SK-N-SH (cell line): ENCODE measurements around the gene TMEM163. TPM values are rescaled to one million over a fixed set of nuclear protein-coding genes. Genes with fewer than 3 reads are reported as not detected.

Experiments used
- CTCF ChIA-PET: fragments of 300-600, 350-600 bp; formaldehyde crosslinking; extraction: SDS; loops from one replicate; lab custom pipeline; 2021; lab: Yijun Ruan, JAX
- POLR2A ChIA-PET: fragments of 350-600 bp; sonication (Branson Sonifier 250); formaldehyde crosslinking; extraction: SDS; loops from one replicate; lab custom pipeline; 2020; ENCODE audit warnings: antibody characterized with exemption, inconsistent platforms; lab: Yijun Ruan, JAX
- DNase-seq: peaks from one replicate; pipeline ENCODE4 v3.0.0; 2012
- H2AFZ ChIP-seq: fragments of 200-600 bp; sonication (generic); 2 replicates; pipeline ENCODE4 v1.8.1; 2016; ENCODE audit warnings: antibody characterized with exemption, mild to moderate bottlenecking, low read depth
- H3F3A ChIP-seq: fragments of 200-600 bp; sonication (generic); replicated peaks from 2 replicates; pipeline ENCODE3; 2016; ENCODE audit warnings: antibody characterized with exemption, mild to moderate bottlenecking; ENCODE audit not compliant: insufficient read depth
- H3K27ac ChIP-seq, 2 experiments: fragments of 200-500 bp in 1 of 2; fragments of 200-600 bp in 1 of 2; sonication (Bioruptor generic) in 1 of 2; sonication (generic), shearing (Covaris generic) in 1 of 2; 2 replicates each; pipeline versions ENCODE4 v1.5.1 to v1.6.1; 2014 to 2016; ENCODE audit warnings: low read depth in 2 of 2, inconsistent platforms in 1 of 2, low read length in 1 of 2, mild to moderate bottlenecking in 1 of 2, mixed read lengths in 1 of 2
- H3K27me3 ChIP-seq: fragments of 200-600 bp; sonication (generic), shearing (Covaris generic); 2 replicates; pipeline ENCODE4 v1.6.1; 2016; ENCODE audit warnings: mixed run types; ENCODE audit not compliant: insufficient read depth
- H3K36me3 ChIP-seq, 2 experiments: fragments of 200-500 bp in 1 of 2; fragments of 200-600 bp in 1 of 2; sonication (Bioruptor generic) in 1 of 2; sonication (generic) in 1 of 2; replicated peaks in 1 of 2; 2 replicates each; pipeline versions ENCODE3 to v1.5.1; 2014 to 2016; ENCODE audit warnings: low read length in 1 of 2, mild to moderate bottlenecking in 1 of 2; ENCODE audit not compliant: insufficient read depth in 2 of 2, control insufficient read depth in 1 of 2
- H3K4me1 ChIP-seq, 2 experiments: fragments of 200-500 bp in 1 of 2; fragments of 200-600 bp in 1 of 2; sonication (Bioruptor generic) in 1 of 2; sonication (generic), shearing (Covaris generic) in 1 of 2; 2 replicates each; pipeline versions ENCODE4 v1.5.1 to v1.6.1; 2014 to 2016; ENCODE audit warnings: low read depth in 1 of 2, low read length in 1 of 2, mixed run types in 1 of 2; ENCODE audit not compliant: insufficient read depth in 2 of 2, control insufficient read depth in 1 of 2
- H3K4me2 ChIP-seq: fragments of 200-600 bp; sonication (generic), shearing (Covaris generic); 2 replicates; pipeline ENCODE4 v1.6.1; 2017; ENCODE audit warnings: mixed run types
- H3K4me3 ChIP-seq, 2 experiments: fragments of 200-500 bp in 1 of 2; fragments of 200-600 bp in 1 of 2; sonication (Bioruptor generic) in 1 of 2; sonication (generic), shearing (Covaris generic) in 1 of 2; 2 replicates each; pipeline versions ENCODE4 v1.5.1 to v1.8.1; 2014 to 2016; ENCODE audit warnings: low read depth in 2 of 2, inconsistent platforms in 1 of 2, low read length in 1 of 2, mild to moderate bottlenecking in 1 of 2, mixed read lengths in 1 of 2, moderate library complexity in 1 of 2
- H3K79me2 ChIP-seq: fragments of 200-600 bp; sonication (generic); 2 replicates; pipeline ENCODE4 v1.8.1; 2017; ENCODE audit warnings: mild to moderate bottlenecking; ENCODE audit not compliant: insufficient read depth
- H3K9ac ChIP-seq: fragments of 200-600 bp; sonication (generic); 2 replicates; pipeline ENCODE4 v1.6.1; 2017; ENCODE audit warnings: mixed run types
- H3K9me2 ChIP-seq: fragments of 200-600 bp; sonication (generic); 2 replicates; pipeline ENCODE4 v1.6.1; 2017; ENCODE audit warnings: mixed run types
- H3K9me3 ChIP-seq: fragments of 200-600 bp; sonication (generic); 2 replicates; pipeline ENCODE4 v1.6.1; 2017; ENCODE audit warnings: mixed run types, mild to moderate bottlenecking, moderate library complexity
- H4K20me1 ChIP-seq: fragments of 200-600 bp; sonication (generic); 2 replicates; pipeline ENCODE4 v1.6.1; 2017; ENCODE audit warnings: mild to moderate bottlenecking, mixed run types; ENCODE audit not compliant: insufficient read depth
- CHD2 ChIP-seq: fragments of 150-350 bp; IDR thresholded peaks from 2 replicates; pipeline ENCODE4 v1.6.1; 2018; ENCODE audit warnings: low read length; ENCODE audit not compliant: partially characterized antibody
- EZH2phosphoT487 ChIP-seq: fragments of 200-600 bp; sonication (generic); IDR thresholded peaks from 2 replicates; pipeline ENCODE4 v1.6.1; 2017; ENCODE audit warnings: low read depth, mixed run types, mild to moderate bottlenecking, antibody characterized with exemption, moderate library complexity, borderline replicate concordance
- FOSL2 ChIP-seq: IDR thresholded peaks from 2 replicates; pipeline ENCODE4 v1.4.0; 2012; ENCODE audit warnings: low read depth, mild to moderate bottlenecking, moderate library complexity, borderline replicate concordance
- FOXJ3 ChIP-seq: sonication (generic); formaldehyde crosslinking; IDR thresholded peaks from 2 replicates; pipeline ENCODE4 v1.5.1; 2020; ENCODE audit warnings: mild to moderate bottlenecking, missing genetic modification reagents
- FOXM1 ChIP-seq: IDR thresholded peaks from 2 replicates; pipeline ENCODE4 v1.4.0; 2012; ENCODE audit warnings: low read depth, mild to moderate bottlenecking
- GATA2 ChIP-seq: sonication (generic); formaldehyde crosslinking; IDR thresholded peaks from 2 replicates; pipeline ENCODE4 v1.5.0; 2020; ENCODE audit warnings: mild to moderate bottlenecking, missing genetic modification reagents
- JUND ChIP-seq: IDR thresholded peaks from 2 replicates; pipeline ENCODE4 v1.4.0; 2012
- MXI1 ChIP-seq: IDR thresholded peaks from 2 replicates; pipeline ENCODE4 v1.6.1; 2012; ENCODE audit warnings: mild to moderate bottlenecking, low read depth, low read length, improper control_type of control experiment
- NFIC ChIP-seq: IDR thresholded peaks from 2 replicates; pipeline ENCODE4 v1.4.0; 2012; ENCODE audit warnings: borderline replicate concordance
- NRF1 ChIP-seq: IDR thresholded peaks from 2 replicates; pipeline ENCODE4 v1.6.1; 2012; ENCODE audit warnings: low read depth, mild to moderate bottlenecking, low read length
- POLR2AphosphoS5 ChIP-seq: IDR thresholded peaks from 2 replicates; pipeline ENCODE4 v1.6.1; 2012; ENCODE audit warnings: low read depth, low read length
- RCOR1 ChIP-seq: fragments of 150-350 bp; IDR thresholded peaks from 2 replicates; pipeline ENCODE4 v1.6.1; 2017; ENCODE audit warnings: antibody characterized with exemption, low read length
- RFX5 ChIP-seq: IDR thresholded peaks from 2 replicates; pipeline ENCODE4 v1.6.1; 2012; ENCODE audit warnings: mild to moderate bottlenecking, improper control_type of control experiment, low read length
- RXRA ChIP-seq: IDR thresholded peaks from 2 replicates; pipeline ENCODE4 v1.4.0; 2012; ENCODE audit warnings: low read depth, mild to moderate bottlenecking, borderline replicate concordance
- SIN3A ChIP-seq: IDR thresholded peaks from 2 replicates; pipeline ENCODE4 v1.6.1; 2012; ENCODE audit warnings: low read depth, mild to moderate bottlenecking, low read length, moderate library complexity, borderline replicate concordance
- SMC3 ChIP-seq: IDR thresholded peaks from 2 replicates; pipeline ENCODE4 v1.6.1; 2012; ENCODE audit warnings: low read depth, low read length, improper control_type of control experiment
- TAF1 ChIP-seq: IDR thresholded peaks from 2 replicates; pipeline ENCODE4 v1.6.1; 2012; ENCODE audit warnings: low read depth, mild to moderate bottlenecking, low read length, moderate library complexity, borderline replicate concordance
- TCF12 ChIP-seq: IDR thresholded peaks from 2 replicates; pipeline ENCODE4 v1.4.0; 2012
- USF2 ChIP-seq: fragments of 150-350 bp; IDR thresholded peaks from 2 replicates; pipeline ENCODE4 v1.6.1; 2017; ENCODE audit warnings: antibody characterized with exemption, low read length, low read depth, borderline replicate concordance
- WGBS: methylation state at CpG from one replicate; pipeline ENCODE4 v1.1.6; 2017; ENCODE audit warnings: low lambda C conversion rate; 5-methylcytosine and 5-hydroxymethylcytosine counted together
- polyA plus RNA-seq, 3 experiments: library from polyadenylated mRNA; depleted of rRNA; stranded (reverse); fragments of >200 nt; gene quantifications; 2 replicates each; pipeline ENCODE4 v1.2.3, GENCODE V29; 2012
- TF ChIP-seq, protein P1 (sequence below): fragments of 150-350 bp; IDR thresholded peaks from 2 replicates; pipeline ENCODE4 v1.6.1; 2016; ENCODE audit warnings: mild to moderate bottlenecking, low read depth, low read length
- TF ChIP-seq, protein P2 (sequence below): IDR thresholded peaks from 2 replicates; pipeline ENCODE4; 2012

The TMEM163 gene
- polyA plus RNA-seq, 1 of the 3 experiments (the other 2 are of a cell fraction), result not detected

DNA sequence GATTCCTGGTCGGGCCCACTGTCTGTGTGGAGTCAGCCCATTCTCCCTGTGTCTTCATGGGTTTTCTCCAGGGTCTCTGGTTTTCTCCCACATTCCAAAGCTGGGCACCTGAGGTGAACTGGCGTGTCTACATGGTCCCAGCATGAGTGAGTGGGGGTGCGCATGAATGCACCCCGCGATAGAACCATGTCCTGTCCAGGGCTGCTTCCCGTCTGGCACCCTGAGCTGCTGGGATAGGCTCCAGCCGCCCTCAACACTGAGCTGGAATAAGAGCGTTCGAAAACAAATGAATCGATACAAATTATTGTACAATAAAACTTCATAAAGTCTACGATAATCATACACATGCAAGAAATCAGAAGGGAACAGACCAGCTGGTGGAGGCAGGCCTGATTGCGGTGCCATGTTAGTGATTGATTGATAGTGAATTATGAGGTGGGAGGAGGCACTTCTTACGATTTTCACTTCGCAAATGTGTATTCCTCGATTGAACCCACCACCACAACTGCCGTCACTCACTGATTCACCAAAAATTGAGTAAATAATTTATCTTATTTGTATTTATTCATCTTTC lies 278.4 kb downstream of the TMEM163 start:
- Histone ChIP-seq H3K4me2 (no peak overlapping the region), H3K27ac (no peak overlapping the region), H3K9ac (no peak overlapping the region), H3K36me3 (peaks cover 0 to 3% of the 10 kb centered on the region in 2 experiments), H3K4me1 (peaks cover 0 to 5% of the 10 kb centered on the region in 2 experiments; a peak in 1 of 4 replicates), H3F3A (no peaks in the 10 kb centered on the region), H3K9me2 (no peaks in the 10 kb centered on the region), H3K79me2 (no peaks in the 10 kb centered on the region), H4K20me1 (no peaks in the 10 kb centered on the region), H3K4me3 (no peak overlapping the region), H2AFZ (no peak overlapping the region), H3K27me3 (no peaks in the 10 kb centered on the region)
- 95% methylated on average over 16 of the region's 16 CpGs for WGBS
- DNase-seq, result no peak
- POLR2A ChIA-PET, result no interaction called here
- CTCF ChIA-PET, result interaction anchor here (1.8 to 4.2 kb wide), 4 partner anchors 10 to 556 kb away, joined by 5 to 33 read pairs (median 6); no protein-coding TSS in a partner anchor
- TF ChIP-seq RXRA (no peak), POLR2AphosphoS5 (no peak), EZH2phosphoT487 (no peak), GATA2 (no peak), SMC3 (no peak)
- TF ChIP-seq, all 33 proteins: peak for 0
- no peaks in the 10 kb centered on the region for H3K9me3 ChIP-seq

DNA sequence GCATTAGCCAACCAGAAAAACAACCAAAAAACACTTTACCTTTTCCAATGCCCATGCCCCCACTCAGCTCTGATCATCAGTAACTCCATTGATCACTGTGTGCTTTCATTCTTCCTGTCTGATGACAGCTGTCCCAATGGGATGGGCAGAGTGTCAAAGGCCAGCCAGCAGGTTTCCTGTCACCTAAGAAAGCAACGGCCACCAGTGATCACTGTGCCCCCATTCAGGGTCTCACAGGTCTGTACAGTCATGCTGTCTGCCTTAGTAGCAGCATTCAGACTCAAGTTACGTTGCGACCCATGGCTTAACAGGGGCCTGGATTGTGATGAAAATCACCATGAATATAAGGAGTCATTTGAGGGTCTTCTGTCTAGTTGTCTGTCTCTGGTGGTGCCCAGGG lies 280.4 kb downstream of the TMEM163 start:
- H3K4me1 ChIP-seq, result no peaks in the 10 kb centered on the region
- ChIA-PET CTCF (interaction anchor here (0.8 to 2.6 kb wide), 5 partner anchors 10 to 554 kb away, joined by 3 to 7 read pairs (median 3); no protein-coding TSS in a partner anchor), POLR2A (no interaction called here)
- H3K27ac ChIP-seq, result no peak overlapping the region
- no peak overlapping the region for H3K4me3 ChIP-seq
- TF ChIP-seq NFIC, result no peak
- TF ChIP-seq TCF12, result no peak
- TF ChIP-seq SMC3, result no peak
- no peak overlapping the region for H2AFZ ChIP-seq
- DNase-seq, result no peak
- H3K79me2 ChIP-seq, result no peaks in the 10 kb centered on the region
- H3K9me2 ChIP-seq, result no peaks in the 10 kb centered on the region
- no peak overlapping the region for H3K9ac ChIP-seq
- no peaks in the 10 kb centered on the region for H3K9me3 ChIP-seq
- H3F3A ChIP-seq, result no peaks in the 10 kb centered on the region
- 94% methylated on average over 2 of the region's 3 CpGs for WGBS
- H3K36me3 ChIP-seq, result peaks cover 2 to 3% of the 10 kb centered on the region in 2 experiments
- H3K4me2 ChIP-seq, result no peak overlapping the region
- no peaks in the 10 kb centered on the region for H4K20me1 ChIP-seq
- H3K27me3 ChIP-seq, result no peaks in the 10 kb centered on the region

- no peak for DNase-seq
- no peak overlapping the region for H3K27ac ChIP-seq
- no peaks in the 10 kb centered on the region for H4K20me1 ChIP-seq
- WGBS, result 97% methylated on average over 7 of the region's 7 CpGs
- POLR2A ChIA-PET, result no interaction called here
- H2AFZ ChIP-seq, result no peak overlapping the region
- no peaks in the 10 kb centered on the region for H3K27me3 ChIP-seq
- no peak overlapping the region for H3K4me2 ChIP-seq
- peaks cover 2 to 3% of the 10 kb centered on the region in 2 experiments for H3K36me3 ChIP-seq
- H3K9me2 ChIP-seq, result no peaks in the 10 kb centered on the region
- H3K9me3 ChIP-seq, result no peaks in the 10 kb centered on the region
- H3F3A ChIP-seq, result peaks cover 6% of the 10 kb centered on the region
- H3K79me2 ChIP-seq, result no peaks in the 10 kb centered on the region
- CTCF ChIA-PET, result interaction anchor here (0.5 to 2.7 kb wide), 4 partner anchors 8 to 550 kb away, joined by 3 to 22 read pairs (median 5); no protein-coding TSS in a partner anchor
- H3K9ac ChIP-seq, result no peak overlapping the region
- H3K4me1 ChIP-seq, result peaks cover 0 to 10% of the 10 kb centered on the region in 2 experiments; a peak in 2 of 4 replicates
- no peak overlapping the region for H3K4me3 ChIP-seq
- TF ChIP-seq MXI1 (no peak), FOXM1 (no peak), TAF1 (no peak), JUND (no peak), FOSL2 (no peak), FOXJ3 (no peak), SIN3A (no peak), NRF1 (no peak), RFX5 (no peak), RCOR1 (no peak), USF2 (no peak), CHD2 (no peak)
- TF ChIP-seq, protein P1, sequence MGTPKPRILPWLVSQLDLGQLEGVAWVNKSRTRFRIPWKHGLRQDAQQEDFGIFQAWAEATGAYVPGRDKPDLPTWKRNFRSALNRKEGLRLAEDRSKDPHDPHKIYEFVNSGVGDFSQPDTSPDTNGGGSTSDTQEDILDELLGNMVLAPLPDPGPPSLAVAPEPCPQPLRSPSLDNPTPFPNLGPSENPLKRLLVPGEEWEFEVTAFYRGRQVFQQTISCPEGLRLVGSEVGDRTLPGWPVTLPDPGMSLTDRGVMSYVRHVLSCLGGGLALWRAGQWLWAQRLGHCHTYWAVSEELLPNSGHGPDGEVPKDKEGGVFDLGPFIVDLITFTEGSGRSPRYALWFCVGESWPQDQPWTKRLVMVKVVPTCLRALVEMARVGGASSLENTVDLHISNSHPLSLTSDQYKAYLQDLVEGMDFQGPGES, result no peak
- TF ChIP-seq, protein P2, sequence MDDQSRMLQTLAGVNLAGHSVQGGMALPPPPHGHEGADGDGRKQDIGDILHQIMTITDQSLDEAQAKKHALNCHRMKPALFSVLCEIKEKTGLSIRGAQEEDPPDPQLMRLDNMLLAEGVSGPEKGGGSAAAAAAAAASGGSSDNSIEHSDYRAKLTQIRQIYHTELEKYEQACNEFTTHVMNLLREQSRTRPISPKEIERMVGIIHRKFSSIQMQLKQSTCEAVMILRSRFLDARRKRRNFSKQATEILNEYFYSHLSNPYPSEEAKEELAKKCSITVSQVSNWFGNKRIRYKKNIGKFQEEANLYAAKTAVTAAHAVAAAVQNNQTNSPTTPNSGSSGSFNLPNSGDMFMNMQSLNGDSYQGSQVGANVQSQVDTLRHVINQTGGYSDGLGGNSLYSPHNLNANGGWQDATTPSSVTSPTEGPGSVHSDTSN, result no peak
These were observed 282.1 kb downstream of the TMEM163 start for GRCh38 chr2:134436706-134437105.
